NOMO-1 (cell line): ENCODE data around the gene ENAH.

Experiments used
- DNase-seq, 2 experiments: peaks; one replicate each; lab custom pipeline; 2025; ENCODE audit not compliant: unreplicated experiment in 2 of 2; lab: John Stamatoyannopoulos, UW

The ENAH gene

GRCh38 chr1:225445639-225446594 is 207.0 kb downstream of the ENAH start:
- no peak for DNase-seq

DNA sequence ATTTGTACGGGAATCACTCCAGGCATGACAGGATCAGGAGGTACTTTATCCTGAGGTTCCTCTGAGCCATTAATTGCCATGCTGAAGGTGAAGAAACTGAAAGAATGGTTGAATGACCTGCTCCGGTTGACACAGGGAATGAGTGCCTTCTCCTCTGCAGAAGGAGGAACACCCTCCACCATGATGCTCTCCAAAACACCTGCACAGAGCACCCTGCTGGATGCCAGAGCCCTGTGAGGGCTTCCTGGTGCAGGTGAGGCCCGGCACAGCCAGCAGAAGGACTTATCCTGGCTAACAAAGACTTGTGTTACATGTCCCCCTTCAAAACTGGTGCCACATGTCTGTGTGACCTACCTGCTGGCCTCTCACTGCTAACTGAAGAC is 210.8 kb downstream of the ENAH start:
- no peak for DNase-seq

DNA sequence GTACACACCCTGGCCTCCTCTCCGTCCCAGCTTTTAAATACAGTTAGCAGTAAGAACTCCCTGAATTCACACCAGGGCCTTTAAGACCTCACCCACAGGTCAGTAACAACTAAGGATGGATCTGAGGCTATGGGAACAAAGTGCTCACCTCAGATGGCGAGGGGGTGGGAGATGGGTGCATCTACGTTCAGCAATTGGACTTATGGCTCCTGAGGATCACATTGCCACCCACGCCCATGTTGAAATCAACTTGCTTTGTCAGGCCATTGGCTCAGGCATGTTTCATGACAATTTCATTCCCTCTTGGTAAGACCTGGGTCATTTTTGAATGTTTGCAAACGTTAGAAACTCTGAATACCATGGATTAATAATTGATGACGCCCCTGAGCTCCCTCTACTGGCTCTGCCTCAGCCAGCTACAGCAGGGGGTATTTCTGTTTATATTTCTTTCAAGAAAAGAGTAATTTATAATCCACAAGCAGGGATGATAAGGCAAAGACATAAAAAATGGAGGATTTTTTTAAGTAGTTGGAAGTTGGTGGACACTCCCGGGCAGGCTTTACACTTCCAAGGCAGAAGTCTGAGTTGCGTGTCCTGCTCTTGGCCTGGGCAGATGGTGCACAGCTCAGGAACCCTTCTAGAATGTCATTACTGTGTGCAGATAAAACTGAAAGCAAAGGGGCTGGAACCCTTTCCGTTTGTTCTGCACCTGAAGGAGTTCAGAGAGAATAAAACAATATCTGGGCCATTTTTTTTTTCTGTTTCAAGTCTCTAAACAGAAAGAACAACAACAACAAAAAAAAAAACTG is 211.4 kb downstream of the ENAH start:
- no peak for DNase-seq

- no peak for DNase-seq
These were observed 212.3 kb downstream of the ENAH start for GRCh38 chr1:225440380-225441221.

GRCh38 chr1:225437710-225438437 is 215.0 kb downstream of the ENAH start:
- DNase-seq, result peak in 1 of 2 experiments; percentile 11
